ENCODE results near the gene NAA38.
A peak's percentile ranks its signal among the peaks of the same experiment; 100 is the strongest.

Gene NAA38

GRCh38 chr17:7833795-7834541, 23.4 kb downstream of the NAA38 start, which contains the start of gene KDM6B:
Gene KDM6B (plus strand): TSS chr17:7834217. CDS start chr17:7845555, 11,338 bp downstream.
- H3K27me3 ChIP-seq = peaks cover 0 to 27% of the 10 kb centered on the region in 2 donors
- intact Hi-C loops (cut with DNase I; ENCODE audit: low total_unique reads) = no loop called here
- no peaks in the 10 kb centered on the region for H3K36me3 ChIP-seq
- H3K9me3 ChIP-seq = no peaks in the 10 kb centered on the region
- peak within 1 kb of the TSS; percentile 82 to 90 for H3K4me3 ChIP-seq
- no peak for TF ChIP-seq CTCF (IDR thresholded peaks at IDR 0.05)
- DNase-seq = peak; percentile 96 to 97
- peak within 1 kb of the TSS; percentile 96 for H3K27ac ChIP-seq
- peaks cover 0 to 38% (median 31%) of the 10 kb centered on the region in 4 donors for H3K4me1 ChIP-seq

- peaks cover 0 to 31% (median 26%) of the 10 kb centered on the region in 4 donors for H3K4me1 ChIP-seq
- H3K27ac ChIP-seq = peak overlapping the region; percentile 96
- peaks cover 0 to 34% of the 10 kb centered on the region in 2 donors for H3K27me3 ChIP-seq
- H3K36me3 ChIP-seq = no peaks in the 10 kb centered on the region
- TF ChIP-seq CTCF (IDR thresholded peaks at IDR 0.05) = no peak
- no peak for DNase-seq
- H3K4me3 ChIP-seq = peak overlapping the region; percentile 82 to 90
- intact Hi-C loops (cut with DNase I; ENCODE audit: low total_unique reads) = no loop called here
- H3K9me3 ChIP-seq = no peaks in the 10 kb centered on the region
Observed at GRCh38 chr17:7833011-7833794, 24.2 kb downstream of the NAA38 start.

- intact Hi-C loops (cut with DNase I; ENCODE audit: low total_unique reads) = no loop called here
- DNase-seq = no peak
- peaks cover 0 to 23% (median 18%) of the 10 kb centered on the region in 4 donors for H3K4me1 ChIP-seq
Observed at GRCh38 chr17:7832431-7832830, 24.9 kb downstream of the NAA38 start.

GRCh38 chr17:7831233-7831632, 26.1 kb downstream of the NAA38 start:
- H3K9me3 ChIP-seq = no peaks in the 10 kb centered on the region
- no peak for TF ChIP-seq CTCF (IDR thresholded peaks at IDR 0.05)
- DNase-seq = no peak
- H3K36me3 ChIP-seq = no peaks in the 10 kb centered on the region
- peaks cover 0 to 11% (median 6%) of the 10 kb centered on the region in 4 donors for H3K4me1 ChIP-seq
- no peak overlapping the region for H3K27ac ChIP-seq
- peaks cover 0 to 39% of the 10 kb centered on the region in 2 donors for H3K27me3 ChIP-seq
- intact Hi-C loops (cut with DNase I; ENCODE audit: low total_unique reads) = no loop called here
- no peak overlapping the region for H3K4me3 ChIP-seq

More at GRCh38 chr17:7832431-7832830, 24.9 kb downstream of the NAA38 start:
- Histone ChIP-seq H3K27ac (no peak overlapping the region), H3K27me3 (peaks cover 0 to 39% of the 10 kb centered on the region in 2 donors), H3K4me3 (no peak overlapping the region), H3K36me3 (no peaks in the 10 kb centered on the region), H3K9me3 (no peaks in the 10 kb centered on the region)
- no peak for TF ChIP-seq CTCF (IDR thresholded peaks at IDR 0.05)

GRCh38 chr17:7830616-7831015, 26.7 kb downstream of the NAA38 start:
- TF ChIP-seq CTCF (IDR thresholded peaks at IDR 0.05) = no peak
- Histone ChIP-seq H3K36me3 (no peaks in the 10 kb centered on the region), H3K4me1 (peaks cover 0 to 10% (median 5%) of the 10 kb centered on the region in 4 donors), H3K4me3 (no peak overlapping the region), H3K27ac (no peak overlapping the region), H3K27me3 (peaks cover 0 to 43% of the 10 kb centered on the region in 2 donors), H3K9me3 (no peaks in the 10 kb centered on the region)
- intact Hi-C loops (cut with DNase I; ENCODE audit: low total_unique reads) = no loop called here
- peak in 1 of 2 donors; percentile 58 for DNase-seq

Data from tibial artery (tissue), 4 donors.